Measurements from ENCODE around the gene HYLS1.

HYLS1 gene

DNA sequence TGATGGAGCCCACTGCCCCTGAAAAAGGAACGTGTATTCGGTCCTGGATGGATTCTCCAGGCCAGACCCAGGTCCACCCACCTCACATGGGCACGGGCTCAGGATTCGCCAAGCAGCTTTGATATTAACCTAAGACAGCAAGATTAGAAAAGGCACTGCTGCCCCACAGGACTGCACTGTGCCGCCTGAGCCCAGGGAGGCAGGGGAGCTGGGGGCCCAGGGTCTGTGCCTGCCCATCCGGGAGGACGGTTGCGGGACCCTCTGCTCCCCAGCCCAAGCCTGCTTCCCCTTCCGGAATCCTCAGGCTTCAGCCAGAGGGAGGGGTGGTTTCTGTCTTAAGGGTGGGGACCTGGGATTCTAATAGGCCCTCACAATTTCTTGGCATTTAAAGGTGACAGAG lies 44.8 kb downstream of the HYLS1 start:
- no peaks in the 10 kb centered on the region for H3K36me3 ChIP-seq (ENCODE audit: low read depth)
- H3K27me3 ChIP-seq (ENCODE audit: insufficient read depth, poor library complexity, severe bottlenecking), result no peaks in the 10 kb centered on the region
- DNase-seq (ENCODE audit: low spot score) (no peak), ATAC-seq (ENCODE audit: low read depth) (no peak)
- TF ChIP-seq, protein P1, sequence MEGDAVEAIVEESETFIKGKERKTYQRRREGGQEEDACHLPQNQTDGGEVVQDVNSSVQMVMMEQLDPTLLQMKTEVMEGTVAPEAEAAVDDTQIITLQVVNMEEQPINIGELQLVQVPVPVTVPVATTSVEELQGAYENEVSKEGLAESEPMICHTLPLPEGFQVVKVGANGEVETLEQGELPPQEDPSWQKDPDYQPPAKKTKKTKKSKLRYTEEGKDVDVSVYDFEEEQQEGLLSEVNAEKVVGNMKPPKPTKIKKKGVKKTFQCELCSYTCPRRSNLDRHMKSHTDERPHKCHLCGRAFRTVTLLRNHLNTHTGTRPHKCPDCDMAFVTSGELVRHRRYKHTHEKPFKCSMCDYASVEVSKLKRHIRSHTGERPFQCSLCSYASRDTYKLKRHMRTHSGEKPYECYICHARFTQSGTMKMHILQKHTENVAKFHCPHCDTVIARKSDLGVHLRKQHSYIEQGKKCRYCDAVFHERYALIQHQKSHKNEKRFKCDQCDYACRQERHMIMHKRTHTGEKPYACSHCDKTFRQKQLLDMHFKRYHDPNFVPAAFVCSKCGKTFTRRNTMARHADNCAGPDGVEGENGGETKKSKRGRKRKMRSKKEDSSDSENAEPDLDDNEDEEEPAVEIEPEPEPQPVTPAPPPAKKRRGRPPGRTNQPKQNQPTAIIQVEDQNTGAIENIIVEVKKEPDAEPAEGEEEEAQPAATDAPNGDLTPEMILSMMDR (IDR thresholded peaks at IDR 0.05; ENCODE audit: poor library complexity, severe bottlenecking), result no peak
- no peaks in the 10 kb centered on the region for H3K9me3 ChIP-seq (ENCODE audit: severe bottlenecking)
- H3K4me1 ChIP-seq (ENCODE audit: insufficient read depth, poor library complexity, severe bottlenecking), result no peaks in the 10 kb centered on the region
- no peak overlapping the region for H3K4me3 ChIP-seq (ENCODE audit: severe bottlenecking)
- no peak overlapping the region for H3K27ac ChIP-seq (ENCODE audit: poor library complexity, severe bottlenecking)

DNA sequence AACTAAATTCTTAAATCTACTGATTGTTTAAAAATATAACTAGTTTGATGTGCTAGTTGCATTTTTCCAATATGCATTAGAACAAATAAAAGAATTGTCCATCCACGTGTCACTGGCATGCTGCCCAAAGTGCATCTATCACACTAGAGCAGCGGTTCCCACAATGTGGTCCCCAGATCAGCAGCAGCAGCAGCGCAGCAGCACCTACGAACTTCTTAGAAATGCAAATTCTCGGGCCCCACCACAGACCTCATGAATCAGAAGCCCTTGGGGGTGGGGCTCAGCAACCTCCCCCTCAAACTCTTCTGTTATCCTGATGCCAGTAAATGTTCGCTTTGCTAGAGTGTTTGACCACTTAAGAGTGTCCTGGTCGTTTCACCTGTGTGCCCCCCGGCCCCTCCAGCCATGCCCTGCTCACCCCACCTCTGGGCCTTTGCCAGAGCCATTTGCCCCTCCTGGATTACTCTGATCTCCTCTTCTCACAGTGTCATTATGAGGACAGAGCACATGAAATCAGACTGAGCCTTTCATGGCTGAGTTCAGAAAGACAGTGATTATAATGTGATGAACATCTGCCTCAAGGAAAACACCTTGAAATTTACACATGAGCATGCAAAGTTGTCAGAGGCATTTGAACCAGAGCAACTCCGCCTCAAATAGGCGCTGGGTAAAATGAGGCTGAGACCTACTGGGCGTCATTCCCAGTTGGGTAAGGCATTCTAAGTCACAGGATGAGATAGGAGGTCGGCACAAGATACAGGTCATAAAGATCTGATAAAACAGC lies 45.8 kb downstream of the HYLS1 start:
- H3K27me3 ChIP-seq (ENCODE audit: insufficient read depth, poor library complexity, severe bottlenecking), result no peaks in the 10 kb centered on the region
- no peaks in the 10 kb centered on the region for H3K36me3 ChIP-seq (ENCODE audit: low read depth)
- no peaks in the 10 kb centered on the region for H3K4me1 ChIP-seq (ENCODE audit: insufficient read depth, poor library complexity, severe bottlenecking)
- no peak overlapping the region for H3K27ac ChIP-seq (ENCODE audit: poor library complexity, severe bottlenecking)
- H3K9me3 ChIP-seq (ENCODE audit: severe bottlenecking), result no peaks in the 10 kb centered on the region
- TF ChIP-seq, protein P1 (IDR thresholded peaks at IDR 0.05; ENCODE audit: poor library complexity, severe bottlenecking), result no peak
- H3K4me3 ChIP-seq (ENCODE audit: severe bottlenecking), result no peak overlapping the region
- ATAC-seq (ENCODE audit: low read depth) (no peak), DNase-seq (ENCODE audit: low spot score) (no peak)

- Histone ChIP-seq H3K27ac (ENCODE audit: poor library complexity, severe bottlenecking) (no peak overlapping the region), H3K9me3 (ENCODE audit: severe bottlenecking) (no peaks in the 10 kb centered on the region), H3K4me3 (ENCODE audit: severe bottlenecking) (no peak overlapping the region), H3K36me3 (ENCODE audit: low read depth) (no peaks in the 10 kb centered on the region), H3K4me1 (ENCODE audit: insufficient read depth, poor library complexity, severe bottlenecking) (no peaks in the 10 kb centered on the region), H3K27me3 (ENCODE audit: insufficient read depth, poor library complexity, severe bottlenecking) (no peaks in the 10 kb centered on the region)
- no peak for DNase-seq (ENCODE audit: low spot score)
- TF ChIP-seq, protein P1 (IDR thresholded peaks at IDR 0.05; ENCODE audit: poor library complexity, severe bottlenecking), result no peak
- no peak for ATAC-seq (ENCODE audit: low read depth)
Measured at GRCh38 chr11:125934473-125934872, 47.0 kb downstream of the HYLS1 start.

GRCh38 chr11:125935056-125935455 lies 47.6 kb downstream of the HYLS1 start:
- no peak overlapping the region for H3K4me3 ChIP-seq (ENCODE audit: severe bottlenecking)
- H3K27ac ChIP-seq (ENCODE audit: poor library complexity, severe bottlenecking), result no peak overlapping the region
- TF ChIP-seq, protein P1 (IDR thresholded peaks at IDR 0.05; ENCODE audit: poor library complexity, severe bottlenecking), result peak; percentile 19
- ATAC-seq (ENCODE audit: low read depth) (no peak), DNase-seq (ENCODE audit: low spot score) (no peak)
- H3K9me3 ChIP-seq (ENCODE audit: severe bottlenecking), result no peaks in the 10 kb centered on the region
- H3K27me3 ChIP-seq (ENCODE audit: insufficient read depth, poor library complexity, severe bottlenecking), result no peaks in the 10 kb centered on the region
- H3K36me3 ChIP-seq (ENCODE audit: low read depth), result no peaks in the 10 kb centered on the region
- H3K4me1 ChIP-seq (ENCODE audit: insufficient read depth, poor library complexity, severe bottlenecking), result no peaks in the 10 kb centered on the region

DNA sequence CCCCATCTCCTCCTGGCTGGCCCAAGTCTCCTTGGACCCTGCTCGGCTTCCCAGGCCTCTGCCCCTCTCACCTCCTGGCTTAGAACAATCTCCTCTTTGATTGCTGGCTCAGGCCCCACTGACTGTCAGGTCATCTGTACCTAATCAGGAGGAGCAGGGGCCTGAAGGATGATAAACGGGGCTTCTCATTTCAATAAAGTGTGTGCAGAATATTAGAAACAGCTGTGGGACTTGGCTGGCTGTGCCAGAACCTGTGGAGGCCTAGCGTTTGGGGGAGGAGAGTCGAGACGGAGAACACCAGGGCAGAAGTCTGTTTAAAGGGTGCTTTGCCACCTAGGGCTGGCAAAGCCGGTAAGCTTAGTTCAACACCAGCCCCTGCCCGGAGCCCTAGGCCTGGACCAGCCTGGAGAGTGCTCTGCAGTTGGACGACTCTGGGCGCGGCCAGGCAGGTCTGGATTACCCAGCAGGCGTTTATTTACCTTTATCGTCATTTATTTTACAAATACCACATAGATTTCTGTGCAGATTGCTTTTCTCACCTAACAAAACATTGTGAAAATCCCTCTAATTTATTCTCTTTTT lies 48.2 kb downstream of the HYLS1 start:
- no peak for ATAC-seq (ENCODE audit: low read depth)
- H3K4me1 ChIP-seq (ENCODE audit: insufficient read depth, poor library complexity, severe bottlenecking), result no peaks in the 10 kb centered on the region
- no peaks in the 10 kb centered on the region for H3K36me3 ChIP-seq (ENCODE audit: low read depth)
- no peak for DNase-seq (ENCODE audit: low spot score)
- H3K9me3 ChIP-seq (ENCODE audit: severe bottlenecking), result no peaks in the 10 kb centered on the region
- no peak overlapping the region for H3K27ac ChIP-seq (ENCODE audit: poor library complexity, severe bottlenecking)
- TF ChIP-seq, protein P1 (IDR thresholded peaks at IDR 0.05; ENCODE audit: poor library complexity, severe bottlenecking), result no peak
- H3K4me3 ChIP-seq (ENCODE audit: severe bottlenecking), result no peak overlapping the region
- no peaks in the 10 kb centered on the region for H3K27me3 ChIP-seq (ENCODE audit: insufficient read depth, poor library complexity, severe bottlenecking)

Measured in RWPE2 (cell line).